HG02981 (cell line): ENCODE measurements around the gene PHLPP2.

ENCODE experiments used
- ATAC-seq: cut with Tn5 transposase; IDR thresholded peaks from one replicate; pipeline ENCODE4 v1.9.1; 2021; ENCODE audit warnings: mild to moderate bottlenecking, moderate library complexity; ENCODE audit not compliant: unreplicated experiment

Gene PHLPP2

DNA sequence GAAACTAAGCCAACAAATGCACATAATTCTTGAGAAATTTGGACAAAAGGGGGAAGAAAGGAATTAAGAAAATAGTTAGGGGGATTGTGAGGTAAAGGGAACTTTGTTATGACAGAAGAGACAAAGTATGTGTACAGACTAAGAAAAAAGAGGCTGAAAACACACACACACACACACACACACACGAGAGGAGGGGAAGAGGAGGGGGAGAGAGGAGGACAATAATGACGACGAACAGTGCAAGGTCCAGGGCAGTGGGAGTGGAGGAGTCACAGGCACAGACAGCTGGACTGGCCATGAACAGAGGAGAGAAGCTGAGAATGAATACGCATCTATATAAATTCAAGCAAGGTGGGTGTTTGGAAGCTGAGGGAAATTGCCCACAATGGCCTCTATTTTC, 54.0 kb downstream of the PHLPP2 start:
- no peak for ATAC-seq

DNA sequence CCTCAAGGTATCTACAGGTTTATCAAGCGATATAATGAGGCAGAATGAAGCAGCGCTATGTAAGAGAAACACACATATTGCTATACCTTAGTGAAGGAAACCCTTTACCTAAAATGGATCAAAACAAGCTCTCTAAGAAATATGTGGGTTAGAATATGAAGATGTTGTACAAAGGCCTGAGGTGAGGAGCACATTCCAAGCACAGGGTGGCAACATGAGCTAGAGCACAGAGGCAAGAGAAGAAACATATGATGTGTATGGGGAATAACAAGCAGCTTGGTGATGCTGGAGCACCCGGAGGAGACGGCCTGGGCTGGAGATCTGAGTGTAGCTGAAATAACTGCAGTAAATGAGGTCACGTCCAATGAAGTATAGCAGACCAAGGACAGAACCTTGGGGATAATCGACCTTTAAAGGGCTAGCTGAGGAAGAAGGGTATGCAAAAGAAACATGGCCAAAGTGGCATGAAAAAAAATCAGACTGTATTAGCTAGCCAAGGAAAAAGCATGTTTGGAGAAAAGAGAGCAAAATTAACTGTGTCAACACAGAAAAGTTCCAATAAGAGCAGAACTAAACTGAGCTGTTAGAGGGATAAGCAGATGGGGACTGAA, 54.5 kb downstream of the PHLPP2 start:
- no peak for ATAC-seq

DNA sequence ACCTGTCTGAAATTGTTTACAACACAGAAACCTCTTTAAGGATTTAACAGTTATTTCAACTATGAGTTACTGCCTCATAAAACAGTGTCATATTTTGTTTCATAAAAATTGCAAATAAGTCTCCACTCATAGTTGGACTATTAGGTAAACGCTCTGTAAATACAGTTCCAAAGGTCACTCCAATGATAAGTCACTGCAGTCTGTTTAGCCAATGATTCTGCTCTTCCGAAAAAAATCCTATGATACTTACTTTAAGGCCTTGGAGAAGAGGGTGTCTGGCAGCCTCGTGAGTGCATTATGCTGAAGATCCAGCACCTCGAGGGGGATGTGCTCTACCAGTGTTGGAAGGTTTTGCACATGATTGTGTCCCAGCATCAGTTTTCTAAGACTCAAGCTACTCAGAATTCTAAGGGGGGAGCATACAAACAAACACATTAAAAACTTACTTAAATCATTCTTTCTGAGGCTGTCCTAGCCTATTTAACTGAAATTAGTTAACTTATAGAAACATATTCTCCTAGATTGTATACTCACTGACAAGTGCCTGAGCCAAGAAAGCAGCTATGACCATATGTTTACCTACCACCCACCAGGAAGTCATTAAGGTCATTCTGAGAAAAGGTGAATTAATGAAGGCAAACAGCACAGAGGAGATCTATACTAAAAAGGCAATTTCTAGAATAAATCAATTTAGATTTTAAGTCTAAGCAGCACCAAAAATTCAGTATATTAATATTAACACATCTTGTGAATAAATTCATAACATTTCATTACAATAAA, 57.4 kb downstream of the PHLPP2 start:
- ATAC-seq: no peak

DNA sequence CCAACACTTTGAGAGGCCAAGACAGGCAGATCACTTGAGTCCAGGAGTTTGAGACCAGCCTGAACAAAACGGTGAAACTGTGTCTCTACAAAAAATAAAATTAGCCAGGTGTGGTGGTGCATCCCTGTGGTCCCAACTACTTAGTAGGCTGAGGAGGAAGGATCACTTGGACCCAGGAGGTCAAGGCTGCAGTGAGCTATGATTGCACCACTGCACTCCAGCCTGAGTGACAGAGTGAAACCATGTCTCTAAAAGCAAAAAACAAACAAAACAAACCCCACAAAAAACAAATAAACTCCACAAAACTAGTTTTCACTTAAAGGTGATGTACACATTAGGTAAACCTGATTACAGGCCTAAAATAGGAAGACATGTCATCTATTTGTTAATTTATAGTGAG, 58.2 kb downstream of the PHLPP2 start:
- ATAC-seq: no peak

DNA sequence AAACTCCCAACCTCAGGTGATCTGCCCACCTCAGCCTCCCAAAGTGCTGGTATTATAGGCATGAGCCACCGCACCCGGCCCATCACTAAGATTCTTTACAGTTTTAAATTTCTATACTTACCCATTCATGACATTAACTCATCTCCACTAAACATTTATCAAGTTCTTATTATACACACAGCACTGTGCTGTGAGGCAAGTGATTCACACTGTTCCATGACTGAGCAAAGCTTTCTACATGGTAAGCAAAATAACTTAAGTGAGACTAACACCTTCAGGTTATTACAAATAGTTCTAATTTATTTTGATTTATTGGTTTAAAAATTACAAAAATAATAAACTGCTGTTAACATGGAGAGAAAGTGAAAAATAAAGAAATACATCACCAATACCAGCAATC, 65.0 kb downstream of the PHLPP2 start:
- ATAC-seq: no peak

DNA sequence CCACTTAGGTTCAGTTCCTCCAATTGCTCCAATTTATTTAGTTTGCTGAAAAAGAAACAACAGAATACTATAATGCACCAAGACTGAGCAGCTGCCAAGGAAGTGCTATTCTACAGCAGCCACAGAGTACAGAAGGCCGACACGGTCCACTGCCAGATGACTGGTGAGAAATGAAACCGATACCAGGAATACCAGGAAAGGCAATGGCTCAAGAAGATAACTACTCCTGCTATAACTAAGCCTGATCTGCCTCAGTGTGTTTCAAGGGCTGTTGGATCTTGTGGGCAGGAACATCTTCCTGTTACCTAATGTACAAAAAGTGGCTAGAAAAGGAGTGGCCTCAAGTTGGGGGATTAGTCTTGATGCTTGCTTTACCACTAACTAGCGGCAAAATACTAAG, 65.7 kb downstream of the PHLPP2 start:
- ATAC-seq: no peak

DNA sequence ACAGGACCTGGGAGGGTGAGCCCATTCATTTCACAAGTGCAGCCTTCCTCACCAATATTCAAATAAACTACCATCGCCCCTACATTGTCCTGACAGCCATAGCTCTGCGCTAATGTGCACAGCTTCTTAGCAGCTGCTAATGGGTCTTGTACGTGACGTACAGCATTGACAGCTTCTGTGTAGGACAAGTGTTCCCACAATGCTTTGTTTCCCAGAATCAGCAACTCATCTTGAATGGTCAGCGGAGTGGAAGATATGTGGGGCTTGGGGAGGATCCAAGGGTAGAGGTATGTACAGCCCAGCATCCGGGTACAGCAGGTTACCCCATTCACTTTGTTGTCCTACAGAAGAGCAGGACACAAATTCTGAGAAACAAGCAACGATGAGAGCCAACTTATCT, 74.8 kb downstream of the PHLPP2 start:
- ATAC-seq: no peak

DNA sequence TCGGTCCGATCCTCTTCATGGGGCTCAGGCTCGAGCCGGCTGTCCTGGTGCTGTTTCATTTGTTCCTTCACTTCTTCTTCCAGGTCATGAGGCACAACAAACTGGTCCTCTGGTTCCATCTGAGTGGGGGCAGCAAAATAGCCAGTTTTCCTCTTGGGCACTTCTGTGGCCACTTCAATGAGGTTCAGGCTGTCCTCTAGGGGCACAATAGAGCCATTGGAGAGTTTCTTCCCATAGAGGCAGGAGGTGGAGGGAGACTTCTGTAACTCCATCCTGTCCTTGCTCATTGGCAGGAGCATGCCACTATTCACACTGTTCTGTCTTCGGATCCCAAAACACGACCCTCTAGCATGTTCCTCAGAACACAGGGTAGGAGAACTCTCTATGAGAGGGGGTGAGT, 75.6 kb downstream of the PHLPP2 start:
- ATAC-seq: no peak

DNA sequence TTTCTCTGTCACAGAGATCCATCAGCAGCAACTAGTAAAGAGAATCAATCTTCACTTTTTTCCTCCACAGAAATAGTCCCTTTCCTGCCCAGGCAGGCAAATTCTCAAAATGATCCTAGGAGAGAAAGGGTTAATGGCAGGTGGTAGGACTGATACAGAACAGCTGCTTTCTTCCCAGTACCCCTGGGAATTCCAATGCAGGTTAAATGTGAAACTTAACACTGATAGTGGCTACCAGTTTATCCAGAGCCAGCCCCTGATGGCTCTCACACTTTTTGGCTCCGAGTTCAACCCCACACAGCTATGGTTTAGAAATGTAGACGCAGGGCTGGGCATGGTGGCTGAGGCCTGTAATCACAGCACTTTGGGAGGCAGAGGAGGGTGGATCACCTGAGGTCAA, 76.3 kb downstream of the PHLPP2 start:
- ATAC-seq: no peak

DNA sequence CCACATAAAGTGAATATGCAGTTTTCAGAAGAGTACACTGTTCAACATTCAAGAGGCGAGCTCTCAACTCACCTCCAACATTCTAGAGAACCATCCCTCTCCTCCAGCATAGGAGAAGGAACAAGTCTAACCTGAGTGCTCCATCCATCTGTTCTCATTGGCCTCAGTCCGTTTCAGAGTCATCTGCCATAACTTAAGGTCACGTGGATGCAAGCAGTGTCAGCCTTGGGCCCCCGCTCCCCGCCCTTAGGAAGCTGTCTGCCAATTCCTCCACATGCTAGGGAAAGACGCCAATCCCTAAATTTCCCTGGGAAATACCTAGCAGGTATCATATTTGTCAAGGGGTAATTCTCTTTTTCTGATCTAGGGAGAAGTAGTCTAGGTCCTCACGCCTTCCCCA, 77.1 kb downstream of the PHLPP2 start:
- no peak for ATAC-seq

DNA sequence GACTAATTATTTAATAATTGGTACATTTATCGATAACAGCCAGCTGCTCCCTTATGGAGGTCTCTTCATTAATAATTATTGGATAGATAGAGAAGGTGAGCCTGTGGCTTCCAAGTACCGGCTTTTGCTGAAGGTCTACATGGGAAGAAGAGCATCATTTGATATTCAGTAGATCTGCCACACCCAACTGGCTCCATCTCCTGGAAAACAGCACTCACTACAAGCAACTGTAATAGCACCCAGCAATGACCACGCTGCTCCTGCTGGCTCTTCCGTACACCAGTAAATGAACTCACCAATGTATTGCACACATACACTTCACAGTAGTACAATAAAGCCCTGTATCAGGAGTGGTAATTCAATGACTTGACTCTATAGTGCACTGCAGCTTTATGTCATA, 79.1 kb downstream of the PHLPP2 start:
- no peak for ATAC-seq

DNA sequence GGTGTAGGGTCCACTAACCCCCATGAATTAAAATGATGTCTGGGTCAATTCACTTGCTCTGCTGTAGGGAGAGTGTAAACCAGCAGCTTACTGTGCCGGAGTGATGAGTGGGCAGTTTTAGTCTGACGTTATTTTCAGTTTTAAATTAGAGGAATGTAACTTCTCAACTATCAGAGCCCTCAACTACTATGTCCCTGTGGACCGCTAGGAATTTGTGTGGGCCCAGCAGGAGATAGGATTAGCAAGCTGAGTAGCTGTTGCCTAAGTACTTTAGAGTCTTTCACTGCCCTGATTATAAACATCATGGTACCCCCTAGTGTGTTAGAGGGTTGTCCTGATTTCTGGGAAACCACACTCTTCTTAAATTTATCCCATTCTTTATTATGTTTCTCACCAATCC, 87.1 kb downstream of the PHLPP2 start:
- no peak for ATAC-seq

DNA sequence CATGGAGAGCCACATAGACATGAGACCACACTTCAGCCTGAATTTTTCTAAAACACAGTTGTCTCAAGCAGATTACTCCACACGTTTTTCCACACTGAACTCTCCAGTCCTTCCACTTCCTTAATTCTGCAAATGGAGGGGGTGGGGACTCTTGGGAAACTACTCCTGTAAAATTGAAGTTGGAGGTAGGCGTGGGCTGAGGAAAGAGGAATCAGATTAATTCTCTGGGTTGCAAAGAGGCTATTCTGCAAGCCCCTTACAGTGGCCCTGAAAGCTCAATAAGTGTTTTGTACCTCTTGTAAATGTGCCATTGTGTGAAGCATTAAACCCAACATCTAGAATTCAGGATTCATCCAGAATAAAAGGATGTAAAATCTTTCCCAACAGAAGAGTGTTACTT, 88.9 kb downstream of the PHLPP2 start:
- no peak for ATAC-seq

DNA sequence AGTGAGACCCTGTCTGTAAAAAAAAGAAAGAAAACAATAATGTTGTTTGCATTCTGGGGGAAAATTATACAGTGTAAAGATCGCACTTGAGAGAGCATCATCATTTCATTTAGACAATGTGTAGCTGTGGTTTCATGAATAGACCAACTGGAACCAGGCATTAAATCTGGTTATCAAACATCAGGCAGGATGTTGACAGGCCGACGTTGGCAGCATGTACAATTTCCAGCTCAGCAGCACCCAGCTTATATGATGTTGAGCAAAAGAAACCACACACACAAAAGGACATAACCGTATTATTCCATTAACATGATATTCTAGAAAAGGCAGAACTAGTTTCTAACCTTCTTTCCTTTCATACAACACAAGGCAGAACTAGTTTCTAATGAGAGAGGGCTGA, 92.7 kb downstream of the PHLPP2 start:
- no peak for ATAC-seq

DNA sequence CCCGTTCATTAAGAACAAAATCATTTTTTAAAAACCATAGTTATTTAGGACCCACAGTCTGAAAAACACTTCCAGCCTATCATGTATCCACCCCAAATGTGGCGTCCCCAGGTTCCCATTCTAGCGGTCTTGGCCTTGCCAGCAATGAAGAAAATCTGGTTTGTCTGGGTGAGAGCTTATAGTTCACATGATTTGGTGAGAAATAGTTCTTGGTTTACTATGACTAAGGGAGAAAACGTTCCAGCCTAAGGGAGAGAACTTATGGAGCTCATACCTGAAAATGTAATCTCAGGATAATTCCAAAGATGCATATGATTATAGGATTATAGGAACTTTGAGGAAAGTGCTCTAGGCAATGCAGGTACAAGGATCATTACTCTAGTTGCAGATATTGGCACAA, 93.7 kb downstream of the PHLPP2 start:
- ATAC-seq: no peak

DNA sequence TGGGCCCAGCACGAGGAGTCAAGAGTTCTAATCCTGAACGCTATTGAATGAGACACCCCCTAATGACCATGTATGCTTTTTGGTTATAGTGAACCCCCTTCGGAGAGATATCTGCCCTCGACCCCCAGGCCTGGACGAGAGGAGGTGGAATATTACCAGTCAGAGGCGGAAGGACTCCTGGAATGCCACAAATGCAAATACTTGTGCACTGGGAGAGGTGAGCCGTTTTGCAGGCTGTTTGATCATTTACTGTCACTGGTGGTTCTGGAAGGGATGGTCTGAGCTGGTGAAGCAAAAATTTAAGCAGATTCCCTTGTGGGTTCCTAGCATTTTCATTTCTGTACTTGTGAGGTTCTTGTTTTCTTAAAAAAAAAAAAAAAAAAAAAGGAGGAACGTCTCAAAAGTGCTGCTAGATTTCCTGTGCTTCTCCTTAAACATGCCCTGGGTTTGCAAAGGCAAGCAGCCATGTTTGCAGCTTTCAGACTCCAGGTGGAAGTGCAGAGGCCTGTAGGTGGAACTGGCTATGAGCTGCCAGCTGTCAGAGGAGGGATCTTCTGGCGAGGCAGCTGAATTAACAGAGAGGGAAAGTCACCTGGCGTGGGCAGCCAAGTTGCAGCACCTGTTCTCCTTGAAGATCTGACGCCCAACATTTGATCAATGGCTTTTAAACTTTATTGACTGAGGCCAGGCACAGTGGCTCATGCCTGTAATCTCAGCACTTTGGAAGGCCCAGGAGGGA, 95.1 kb downstream of the PHLPP2 start:
- no peak for ATAC-seq

DNA sequence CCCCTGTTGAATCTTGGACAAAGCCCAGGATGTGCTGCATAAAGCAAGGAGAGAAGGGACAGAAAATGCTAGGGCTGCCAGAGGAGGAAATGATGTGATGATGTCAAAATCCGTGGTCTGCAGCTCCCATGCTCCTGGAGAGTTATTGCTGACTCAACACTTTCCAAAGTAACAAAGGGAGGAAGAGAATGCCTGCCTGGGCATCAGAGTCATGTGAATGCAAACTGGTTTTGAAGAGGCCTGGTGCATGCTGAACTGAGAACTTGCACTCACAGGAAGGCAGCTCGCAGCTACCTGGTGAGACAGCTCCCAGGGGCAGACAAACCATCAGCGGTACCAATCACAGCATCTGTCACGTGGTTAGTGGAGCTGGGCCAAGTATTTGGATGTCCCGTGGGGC, 95.7 kb downstream of the PHLPP2 start:
- no peak for ATAC-seq

DNA sequence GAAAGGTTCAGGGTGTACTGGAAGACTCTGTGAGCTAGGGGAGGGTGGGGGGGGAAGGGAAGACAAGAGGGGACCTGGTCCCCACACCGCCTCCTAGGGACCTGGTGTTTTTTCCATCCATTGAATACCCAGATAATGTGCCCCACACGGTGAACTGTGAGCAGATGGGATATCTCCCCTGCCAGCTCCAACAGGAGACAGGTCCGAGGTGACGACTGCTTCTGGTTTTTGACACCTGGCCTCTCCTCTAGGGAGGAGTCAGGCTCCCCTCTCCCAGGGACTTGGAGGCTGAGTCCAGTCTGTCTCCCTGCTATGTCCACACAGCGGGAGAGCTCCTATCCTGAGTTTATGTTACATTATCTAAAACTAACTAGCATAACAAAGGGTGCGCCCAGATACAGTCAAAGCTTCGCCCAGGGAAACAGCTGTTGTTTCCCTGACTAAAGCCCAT, 96.7 kb downstream of the PHLPP2 start:
- ATAC-seq: no peak

DNA sequence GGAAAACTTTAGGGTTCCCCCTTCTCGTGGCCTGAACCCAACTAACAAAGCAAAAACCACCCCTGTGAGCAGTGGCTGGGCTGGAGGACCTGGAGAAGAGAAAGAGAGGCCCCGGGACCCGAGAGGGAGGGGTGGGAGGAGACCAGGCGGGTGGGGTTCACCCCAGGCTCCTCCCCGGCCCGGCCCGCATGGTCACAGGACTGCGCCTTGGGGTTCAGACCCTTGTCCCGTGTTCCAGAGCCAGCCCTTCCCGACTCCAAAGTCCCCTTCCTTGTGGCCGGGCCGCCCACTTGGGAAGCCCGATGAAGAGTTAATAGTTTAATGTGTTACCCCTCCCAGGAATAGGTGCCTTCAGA, 97.7 kb downstream of the PHLPP2 start:
- no peak for ATAC-seq

DNA sequence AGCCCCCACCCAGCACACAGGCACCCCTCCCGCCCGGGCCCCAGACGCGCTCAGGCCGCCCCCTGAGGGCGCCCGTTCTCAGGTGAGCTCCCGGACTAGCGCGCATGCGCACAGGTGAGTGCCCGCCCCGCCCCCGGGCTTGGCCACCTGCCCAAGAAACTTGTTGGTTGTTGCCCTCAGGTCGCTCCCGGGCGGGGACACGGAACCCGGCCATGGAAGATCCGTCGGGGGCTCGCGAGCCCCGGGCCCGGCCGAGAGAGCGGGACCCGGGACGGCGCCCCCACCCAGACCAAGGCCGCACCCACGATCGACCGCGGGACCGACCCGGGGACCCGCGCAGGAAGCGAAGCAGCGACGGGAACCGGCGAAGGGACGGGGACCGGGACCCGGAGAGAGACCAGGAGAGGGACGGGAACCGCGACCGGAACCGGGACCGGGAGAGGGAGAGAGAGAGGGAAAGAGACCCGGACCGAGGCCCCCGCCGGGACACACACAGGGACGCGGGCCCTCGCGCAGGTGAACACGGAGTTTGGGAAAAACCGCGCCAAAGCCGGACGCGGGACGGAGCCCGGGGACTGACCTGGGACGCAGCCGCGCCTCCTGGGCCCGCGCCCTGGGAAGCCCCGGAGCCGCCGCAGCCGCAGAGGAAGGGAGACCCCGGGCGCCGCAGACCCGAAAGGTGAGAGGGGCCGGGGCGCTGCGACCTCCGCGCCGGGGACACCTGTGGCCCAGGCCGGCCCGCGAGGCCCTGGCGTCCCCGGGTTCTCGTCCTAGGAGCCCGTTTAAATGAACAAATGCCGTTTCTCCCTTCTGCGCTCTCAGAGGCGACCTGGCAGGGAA, 98.3 kb downstream of the PHLPP2 start, which contains the start of gene MARVELD3:
TSS of gene MARVELD3 (plus strand) at position 167 of the 840 bp plus-strand sequence. CDS start at position 213, 46 bp downstream.
- ATAC-seq: no peak
